Measurements from ENCODE around the gene MARF1. TPM values are rescaled to one million over a fixed set of nuclear protein-coding genes. Genes with fewer than 3 reads are reported as not detected.
A peak's percentile ranks its signal among the peaks of the same experiment; 100 is the strongest.

Gene MARF1
- total and polyA plus RNA-seq, 9 of the 15 experiments (the other 6 are each of a cell fraction or from before 2014, with no cell fraction given) = 4.7 to 33.2 (median 11.7) TPM

- TF ChIP-seq RBBP5 (IDR thresholded peaks at IDR 0.05; ENCODE audit: borderline replicate concordance, insufficient read depth, low read length, poor library complexity, severe bottlenecking) (no peak), ZNF347 (CRISPR knock-in tag; IDR thresholded peaks at IDR 0.05; ENCODE audit: low read depth) (no peak), GABPB1 (CRISPR knock-in tag; IDR thresholded peaks at IDR 0.05) (peak; percentile 86; the same call in 1 of the 2 replicates), TAF9B (IDR thresholded peaks at IDR 0.05; ENCODE audit: partially characterized antibody) (peak; percentile 7), ZNF395 (CRISPR knock-in tag; IDR thresholded peaks at IDR 0.05) (peak; percentile 47; the same call in 1 of the 2 replicates), MLLT1 (IDR thresholded peaks at IDR 0.05) (peak in 1 of 2 experiments; percentile 14; a peak in 1 of 4 replicates), TAF7 (tag; IDR thresholded peaks at IDR 0.05) (peak; percentile 44; the same call in 1 of the 2 replicates), POLR2G (IDR thresholded peaks at IDR 0.05; ENCODE audit: low read depth, low read length) (peak; percentile 90), FIP1L1 (IDR thresholded peaks at IDR 0.05; ENCODE audit: low read depth, low read length, poor library complexity, severe bottlenecking) (peak; percentile 27), FOXO4 (CRISPR knock-in tag; IDR thresholded peaks at IDR 0.05) (0 out of 2 replicates have a peak, but pooled peaks have one; percentile 81), ATF4 (CRISPR knock-in tag; IDR thresholded peaks at IDR 0.05) (peak; percentile 18; the same call in 1 of the 2 replicates), EP300 (IDR thresholded peaks at IDR 0.05; ENCODE audit: low read length) (peak; percentile 26; the same call in 1 of the 2 replicates), OTX1 (CRISPR knock-in tag; IDR thresholded peaks at IDR 0.05) (peak; percentile 78; the same call in 1 of the 2 replicates), MEF2D (tag; conservative IDR thresholded peaks at IDR 0.05; ENCODE audit: low read depth) (no peak), ILF3 (IDR thresholded peaks at IDR 0.05; ENCODE audit: borderline replicate concordance) (no peak), BRD9 (IDR thresholded peaks at IDR 0.05; ENCODE audit: low read depth, partially characterized antibody) (peak; percentile 90), CHCHD3 (CRISPR knock-in tag; IDR thresholded peaks at IDR 0.05) (peak; percentile 94), HDAC2 (IDR thresholded peaks at IDR 0.05) (peak; percentile 23; the same call in 1 of the 2 replicates), MYC (IDR thresholded peaks at IDR 0.05; ENCODE audit: low read depth, low read length) (peak; percentile 24; the same call in 1 of the 2 replicates), MYC (CRISPR knock-in tag; IDR thresholded peaks at IDR 0.05; ENCODE audit: borderline replicate concordance, low read depth) (peak; percentile 78; the same call in 1 of the 2 replicates), PHF20 (IDR thresholded peaks at IDR 0.05; ENCODE audit: partially characterized antibody) (peak; percentile 25), PHF21A (IDR thresholded peaks at IDR 0.05; ENCODE audit: borderline replicate concordance, low read depth) (no peak)
These were observed at the start of gene MARF1 (continued) for GRCh38 chr16:15643048-15643945.
